Subcutaneous abdominal adipose tissue (tissue), 5 donors: ENCODE measurements around the gene LRFN4.

Experiments
- H3K27ac ChIP-seq: one replicate; pipeline ENCODE4 v1.7.0; 2013; ENCODE audit warnings: low read depth, mild to moderate bottlenecking, inconsistent platforms, low read length, moderate library complexity
- H3K27me3 ChIP-seq, 5 donors: one replicate each; pipeline ENCODE4 v1.7.0; 2013; ENCODE audit warnings: low read length in 5 of 5, inconsistent platforms in 1 of 5; ENCODE audit not compliant: control insufficient read depth in 5 of 5, insufficient read depth in 4 of 5
- H3K36me3 ChIP-seq, 5 donors: one replicate each; pipeline ENCODE4 v1.7.0; 2013; ENCODE audit warnings: low read length in 5 of 5; ENCODE audit not compliant: control insufficient read depth in 5 of 5, insufficient read depth in 5 of 5
- H3K4me1 ChIP-seq, 5 donors: one replicate each; pipeline ENCODE4 v1.7.0; 2013; ENCODE audit warnings: low read length in 5 of 5, mild to moderate bottlenecking in 3 of 5, moderate library complexity in 1 of 5; ENCODE audit not compliant: control insufficient read depth in 5 of 5, insufficient read depth in 5 of 5
- H3K4me3 ChIP-seq, 5 donors: one replicate each; pipeline ENCODE4 v1.7.0; 2013; ENCODE audit warnings: low read length in 5 of 5, low read depth in 1 of 5
- H3K9ac ChIP-seq, 5 donors: one replicate each; pipeline ENCODE4 v1.7.0; 2013; ENCODE audit warnings: low read length in 5 of 5, mild to moderate bottlenecking in 4 of 5, moderate library complexity in 3 of 5
- H3K9me3 ChIP-seq, 5 donors: one replicate each; pipeline ENCODE4 v1.7.0; 2013; ENCODE audit warnings: low read length in 5 of 5; ENCODE audit not compliant: control insufficient read depth in 5 of 5
- donor health status: healthy.
- donor health status: healthy.
- donor health status: healthy.
- donor health status: healthy.
- donor health status: healthy.

LRFN4 gene

DNA sequence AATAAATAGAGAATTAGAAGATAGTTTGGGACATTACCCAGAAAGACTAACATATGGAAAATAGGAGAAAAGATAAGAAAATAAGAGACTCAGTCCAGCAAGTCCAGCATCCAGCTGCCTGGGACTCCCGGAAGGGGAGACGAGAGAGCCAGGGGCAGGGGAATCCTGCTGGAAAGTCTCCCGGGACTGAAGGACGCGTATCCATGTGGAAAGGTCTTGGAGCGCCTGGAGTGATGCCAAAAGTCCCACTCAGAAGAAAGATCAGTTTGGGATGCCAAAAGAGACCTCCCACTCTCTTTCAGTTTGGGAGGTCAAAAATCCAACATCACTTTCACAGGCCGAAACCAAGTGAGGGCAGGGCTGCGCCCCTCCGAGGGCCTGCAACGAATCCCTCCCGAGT, 30.7 kb downstream of the LRFN4 start:
- Histone ChIP-seq H3K9me3 (no peaks in the 10 kb centered on the region), H3K27me3 (no peaks in the 10 kb centered on the region), H3K9ac (no peak overlapping the region), H3K4me1 (peaks cover 2 to 50% (median 35%) of the 10 kb centered on the region in 5 donors), H3K4me3 (no peak overlapping the region), H3K36me3 (peaks cover 0 to 2% (median 0%) of the 10 kb centered on the region in 5 donors), H3K27ac (peak overlapping the region; percentile 68)

- H3K27ac ChIP-seq: peak overlapping the region; percentile 68
- H3K27me3 ChIP-seq: no peaks in the 10 kb centered on the region
- no peak overlapping the region for H3K9ac ChIP-seq
- H3K4me3 ChIP-seq: no peak overlapping the region
- peaks cover 0 to 2% (median 0%) of the 10 kb centered on the region in 5 donors for H3K36me3 ChIP-seq
- no peaks in the 10 kb centered on the region for H3K9me3 ChIP-seq
- peaks cover 2 to 43% (median 30%) of the 10 kb centered on the region in 5 donors for H3K4me1 ChIP-seq
These were observed 31.4 kb downstream of the LRFN4 start for GRCh38 chr11:66888282-66888681.

DNA sequence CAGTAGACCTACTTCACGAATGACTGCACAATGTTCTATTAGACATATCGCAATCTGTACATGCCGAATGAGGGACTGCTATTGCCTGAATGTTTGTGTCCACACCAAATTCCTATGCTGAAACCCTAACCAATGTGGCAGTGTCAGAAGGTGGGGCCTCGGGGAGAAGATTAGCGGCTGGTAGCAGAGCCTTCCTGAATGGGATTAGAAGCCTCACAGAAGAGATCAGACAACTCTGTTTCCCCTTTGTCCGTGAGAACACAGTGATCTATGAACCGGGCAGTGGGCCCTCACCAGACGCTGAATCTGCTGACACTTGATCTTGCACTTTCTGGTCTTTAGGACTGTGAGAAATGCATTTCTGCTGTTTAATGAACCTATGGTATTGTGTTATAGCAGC, 33.1 kb downstream of the LRFN4 start:
- H3K27me3 ChIP-seq: no peaks in the 10 kb centered on the region
- H3K4me3 ChIP-seq: no peak overlapping the region
- peaks cover 2 to 37% (median 24%) of the 10 kb centered on the region in 5 donors for H3K4me1 ChIP-seq
- H3K9me3 ChIP-seq: no peaks in the 10 kb centered on the region
- H3K27ac ChIP-seq: peak overlapping the region; percentile 44
- peaks cover 0 to 2% (median 0%) of the 10 kb centered on the region in 5 donors for H3K36me3 ChIP-seq
- H3K9ac ChIP-seq: no peak overlapping the region

GRCh38 chr11:66891851-66892660, 35.2 kb downstream of the LRFN4 start:
- H3K4me3 ChIP-seq: no peak overlapping the region
- H3K27ac ChIP-seq: peak overlapping the region; percentile 30
- H3K9ac ChIP-seq: no peak overlapping the region

GRCh38 chr11:66892911-66893310, 36.0 kb downstream of the LRFN4 start:
- Histone ChIP-seq H3K9me3 (no peaks in the 10 kb centered on the region), H3K4me3 (no peak overlapping the region), H3K4me1 (peaks cover 0 to 28% (median 6%) of the 10 kb centered on the region in 5 donors), H3K9ac (no peak overlapping the region), H3K36me3 (peaks cover 0 to 2% (median 0%) of the 10 kb centered on the region in 5 donors), H3K27ac (peak overlapping the region; percentile 16), H3K27me3 (no peaks in the 10 kb centered on the region)

More at GRCh38 chr11:66891851-66892660, 35.2 kb downstream of the LRFN4 start:
- Histone ChIP-seq H3K9me3 (no peaks in the 10 kb centered on the region), H3K4me1 (peaks cover 0 to 35% (median 14%) of the 10 kb centered on the region in 5 donors), H3K27me3 (no peaks in the 10 kb centered on the region), H3K36me3 (peaks cover 0 to 2% (median 0%) of the 10 kb centered on the region in 5 donors)

DNA sequence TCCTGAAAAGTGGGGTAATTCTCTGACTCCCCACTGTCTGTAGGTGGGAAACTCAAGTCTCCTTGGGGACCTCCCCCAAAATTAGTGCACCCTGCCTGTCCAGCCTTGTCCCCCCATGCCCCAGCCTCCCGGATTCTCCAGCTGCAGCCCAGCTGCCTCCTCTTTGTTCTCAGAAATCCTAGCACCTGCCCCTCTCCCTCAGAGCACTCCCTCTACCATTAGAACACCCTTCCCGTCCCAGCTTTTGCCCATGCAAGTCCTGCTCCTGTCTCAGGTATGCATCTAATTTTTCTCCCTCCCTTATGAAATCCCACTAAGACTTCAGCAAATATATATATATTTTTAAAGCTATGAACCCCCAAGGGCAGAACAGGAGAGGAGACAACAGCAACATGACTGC, 37.3 kb downstream of the LRFN4 start:
- Histone ChIP-seq H3K9ac (no peak overlapping the region), H3K27ac (no peak overlapping the region)

DNA sequence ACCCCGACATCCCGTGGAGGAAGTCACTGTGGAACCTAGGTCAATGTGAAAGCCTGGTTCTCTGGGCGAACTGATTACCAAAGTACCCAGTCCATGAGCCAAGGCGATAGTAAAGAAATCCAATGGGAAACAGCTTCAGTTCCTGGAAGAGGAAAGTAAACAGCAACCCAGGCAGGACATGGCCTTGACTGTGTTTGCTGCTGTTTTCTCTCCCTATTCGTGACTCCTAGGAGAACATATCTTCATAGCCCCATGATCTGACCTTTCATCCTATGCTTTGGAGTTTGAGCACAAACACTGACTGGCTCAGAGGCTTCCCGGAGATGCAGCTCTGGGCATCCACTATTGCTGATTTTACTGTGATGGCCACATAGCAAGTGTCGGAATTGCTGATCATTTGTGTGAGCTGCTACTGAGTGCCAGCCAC, 45.1 kb downstream of the LRFN4 start:
- no peak overlapping the region for H3K4me3 ChIP-seq
- H3K27ac ChIP-seq: peak overlapping the region; percentile 74
- H3K27me3 ChIP-seq: no peaks in the 10 kb centered on the region
- no peaks in the 10 kb centered on the region for H3K9me3 ChIP-seq
- peaks cover 9 to 52% (median 46%) of the 10 kb centered on the region in 5 donors for H3K4me1 ChIP-seq
- H3K36me3 ChIP-seq: no peaks in the 10 kb centered on the region
- peak overlapping the region in 1 of 5 donors; percentile 7 for H3K9ac ChIP-seq

More for the DNA sequence above, 37.3 kb downstream of the LRFN4 start:
- Histone ChIP-seq H3K27me3 (no peaks in the 10 kb centered on the region), H3K4me3 (no peak overlapping the region), H3K36me3 (no peaks in the 10 kb centered on the region), H3K9me3 (no peaks in the 10 kb centered on the region), H3K4me1 (peaks cover 0 to 27% (median 3%) of the 10 kb centered on the region in 5 donors)

GRCh38 chr11:66902486-66903177, 45.8 kb downstream of the LRFN4 start:
- no peaks in the 10 kb centered on the region for H3K9me3 ChIP-seq
- H3K9ac ChIP-seq: peak overlapping the region in 3 of 5 donors; percentile 7 to 55 (median 29)
- H3K36me3 ChIP-seq: no peaks in the 10 kb centered on the region
- peak overlapping the region in 3 of 5 donors; percentile 1 to 37 (median 9) for H3K4me3 ChIP-seq
- peak overlapping the region; percentile 74 for H3K27ac ChIP-seq
- H3K27me3 ChIP-seq: no peaks in the 10 kb centered on the region
- peaks cover 11 to 59% (median 52%) of the 10 kb centered on the region in 5 donors for H3K4me1 ChIP-seq

DNA sequence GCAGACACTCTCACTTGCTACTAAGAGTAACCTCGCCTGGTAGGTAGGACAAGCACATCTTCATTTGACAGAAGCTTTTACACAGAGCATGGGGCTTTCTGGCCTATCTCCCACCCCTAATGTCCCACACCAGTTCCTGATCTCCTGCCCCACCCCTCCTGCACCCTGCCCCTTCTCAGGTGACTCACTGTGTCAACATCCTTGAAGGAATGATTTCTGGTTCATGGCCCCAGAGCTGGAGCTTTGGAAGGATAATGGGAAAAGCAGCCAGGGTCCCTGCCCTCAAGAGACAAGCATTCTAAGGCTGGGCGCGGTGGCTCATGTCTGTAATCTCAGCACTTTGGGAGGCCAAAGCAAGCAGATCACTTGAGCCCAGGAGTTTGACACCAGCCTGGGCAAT, 47.2 kb downstream of the LRFN4 start:
- Histone ChIP-seq H3K4me1 (peaks cover 17 to 73% (median 66%) of the 10 kb centered on the region in 5 donors), H3K27me3 (no peaks in the 10 kb centered on the region), H3K9me3 (no peaks in the 10 kb centered on the region), H3K4me3 (no peak overlapping the region), H3K27ac (peak overlapping the region; percentile 55), H3K36me3 (no peaks in the 10 kb centered on the region), H3K9ac (no peak overlapping the region)

DNA sequence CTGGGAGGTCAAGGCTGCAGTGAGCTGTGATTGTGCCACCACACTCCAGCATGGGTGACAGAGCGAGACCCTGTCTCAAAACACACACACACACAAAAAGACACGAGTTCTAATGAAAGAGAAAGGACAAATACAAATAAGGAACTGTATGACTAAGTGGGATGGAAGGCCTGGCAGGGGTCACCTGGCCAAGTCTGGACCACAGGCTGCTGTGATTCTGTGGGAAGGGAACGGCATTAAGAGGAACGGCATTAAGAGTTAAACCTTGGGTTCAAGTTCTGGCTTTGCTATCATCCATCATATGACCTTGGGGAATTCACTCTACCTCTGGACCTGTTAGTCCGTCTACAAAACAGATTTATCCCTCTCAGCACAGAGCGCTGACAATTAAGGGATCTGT, 47.7 kb downstream of the LRFN4 start:
- H3K27me3 ChIP-seq: no peaks in the 10 kb centered on the region
- H3K27ac ChIP-seq: peak overlapping the region; percentile 55
- peaks cover 17 to 78% (median 66%) of the 10 kb centered on the region in 5 donors for H3K4me1 ChIP-seq
- H3K9me3 ChIP-seq: no peaks in the 10 kb centered on the region
- H3K9ac ChIP-seq: peak overlapping the region in 2 of 5 donors; percentile 8 to 23
- no peaks in the 10 kb centered on the region for H3K36me3 ChIP-seq
- H3K4me3 ChIP-seq: no peak overlapping the region
